8988T (cell line): ENCODE measurements around the gene SPACA6.

Experiments
- DNase-seq: peaks from one replicate; pipeline ENCODE4 v3.0.0; 2011

SPACA6 gene

DNA sequence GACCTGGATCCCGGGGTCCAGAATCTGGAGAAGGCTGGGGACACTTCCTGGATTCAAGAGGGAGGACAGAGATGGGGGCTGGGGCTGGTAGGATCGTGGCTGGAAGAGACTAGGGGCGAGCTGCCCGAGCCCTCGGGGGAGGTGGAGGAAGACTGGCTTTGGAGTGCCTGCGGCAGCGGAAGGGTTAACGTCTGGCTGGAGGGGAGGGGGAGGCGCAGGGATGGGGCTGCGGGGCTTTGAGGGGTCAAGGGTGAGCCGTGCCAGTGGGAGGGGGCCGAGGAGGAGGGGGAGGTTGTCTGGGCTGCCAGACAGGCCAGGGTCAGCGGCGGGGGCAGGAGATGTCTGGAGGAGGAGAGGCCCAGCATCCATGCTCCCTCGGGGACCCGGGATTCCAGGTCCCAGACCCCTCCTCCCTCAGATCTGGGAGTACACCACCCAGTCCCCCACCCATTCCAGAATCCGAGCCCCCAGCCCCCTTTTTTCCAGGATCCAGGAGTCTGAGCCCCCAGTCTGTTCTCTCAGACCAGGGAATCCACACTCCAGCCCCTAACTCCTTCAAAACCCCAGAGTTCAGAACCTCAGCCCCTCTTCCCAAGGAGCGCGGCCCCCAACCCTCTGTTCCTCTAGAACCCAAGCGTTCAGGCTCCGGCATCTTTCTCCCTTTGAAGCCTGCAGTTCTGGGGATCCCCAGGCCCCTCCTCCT, 3.2 kb upstream of the SPACA6 start:
- DNase-seq, result no peak

DNA sequence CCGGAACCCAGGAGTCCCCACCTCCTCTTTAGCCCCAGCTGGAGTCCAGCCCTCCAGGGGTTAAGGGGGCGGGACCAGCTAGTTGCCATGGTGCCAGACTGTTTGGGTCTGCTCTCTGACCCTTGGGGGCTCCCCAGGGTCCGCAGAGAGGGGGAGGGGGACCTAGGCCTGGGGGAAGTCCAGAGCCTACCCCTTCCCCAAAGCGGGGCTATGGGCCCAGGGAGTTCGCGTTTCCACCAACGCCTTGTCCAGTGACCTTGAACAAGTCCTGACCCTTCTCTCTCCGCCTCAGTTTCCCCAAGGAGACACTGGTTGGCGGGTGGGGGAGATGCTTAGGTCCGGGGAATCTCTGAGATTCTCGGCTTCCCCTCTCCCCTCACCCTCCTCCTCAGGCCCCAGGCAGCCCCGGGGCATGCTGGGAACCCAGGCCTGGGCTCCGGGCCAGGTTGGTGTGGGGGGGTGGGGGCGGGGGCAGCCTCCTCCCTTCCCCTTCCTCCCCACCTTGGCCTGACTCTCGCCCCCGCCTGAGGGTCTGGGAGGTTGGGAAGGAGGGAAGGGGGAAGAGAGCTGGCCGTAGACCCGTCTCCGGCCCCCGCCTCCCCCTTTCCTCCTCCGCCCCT, 2.6 kb upstream of the SPACA6 start:
- DNase-seq, result no peak

DNA sequence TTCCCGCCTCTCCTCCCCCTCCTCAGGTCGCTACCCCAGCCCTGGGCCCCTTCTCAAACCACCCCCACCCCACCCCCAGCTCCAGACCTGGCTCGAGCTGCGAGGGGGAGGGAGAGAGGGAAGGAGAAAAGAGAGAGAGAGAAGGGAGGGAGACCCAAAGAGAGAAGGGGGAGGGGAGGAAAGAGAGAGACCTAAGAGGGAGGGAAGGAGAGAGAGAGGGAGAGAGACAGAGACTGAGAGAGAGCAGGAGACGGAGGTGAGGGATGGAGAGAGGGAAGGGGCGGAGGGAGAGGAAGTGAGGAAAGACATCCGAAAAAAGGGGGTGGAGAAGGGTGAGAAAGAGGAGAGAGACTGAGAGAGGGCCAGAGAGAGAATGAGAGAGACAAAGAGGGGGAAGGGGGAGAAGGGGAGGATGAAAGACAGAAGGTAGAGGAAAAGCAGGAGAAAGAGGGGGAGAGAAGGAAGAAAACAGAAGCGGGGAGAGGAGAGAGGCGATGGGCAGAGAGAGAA, 2.0 kb upstream of the SPACA6 start:
- DNase-seq, result no peak

DNA sequence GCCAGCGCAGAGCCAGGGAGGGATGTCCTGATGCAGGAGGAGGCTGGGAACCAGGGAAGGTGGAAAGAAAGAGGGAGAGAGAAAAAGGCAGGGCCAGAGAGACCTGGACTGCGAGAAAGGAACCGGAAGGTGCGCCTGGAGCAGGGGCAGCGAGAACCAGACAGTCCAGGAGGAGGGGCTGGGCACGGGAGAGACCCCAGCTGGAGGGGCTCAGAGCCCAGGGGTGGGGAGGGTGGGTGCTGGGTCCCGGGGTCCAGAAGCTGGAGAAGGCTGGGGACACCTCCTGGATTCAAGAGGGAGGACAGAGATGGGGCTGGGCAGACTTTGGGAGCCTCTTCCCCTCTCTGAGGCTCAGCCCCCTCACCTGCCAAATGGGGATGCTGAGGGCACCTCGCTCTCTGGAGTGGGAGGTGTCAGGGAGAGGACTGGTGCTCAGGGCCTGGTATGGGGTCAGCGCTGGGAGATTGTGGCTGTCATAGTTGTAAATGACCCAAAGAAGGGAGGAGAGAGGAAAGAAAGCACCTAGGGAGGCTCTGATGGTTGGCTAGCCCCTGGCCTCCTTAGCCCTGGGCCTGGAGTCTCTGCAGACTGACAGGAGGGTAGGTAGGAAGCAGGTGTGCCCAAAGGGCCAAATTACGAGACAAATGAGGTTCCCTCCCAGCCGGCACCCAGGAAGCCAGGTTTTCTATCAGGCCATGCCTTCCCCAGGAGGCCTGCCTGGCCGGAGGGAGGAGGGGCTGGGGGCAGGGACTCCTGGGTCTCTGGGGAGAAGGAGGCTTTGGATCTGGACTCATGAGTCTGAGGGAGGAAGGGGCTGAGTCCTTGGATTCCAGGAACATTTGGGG, 1.3 kb upstream of the SPACA6 start:
- DNase-seq, result no peak

DNA sequence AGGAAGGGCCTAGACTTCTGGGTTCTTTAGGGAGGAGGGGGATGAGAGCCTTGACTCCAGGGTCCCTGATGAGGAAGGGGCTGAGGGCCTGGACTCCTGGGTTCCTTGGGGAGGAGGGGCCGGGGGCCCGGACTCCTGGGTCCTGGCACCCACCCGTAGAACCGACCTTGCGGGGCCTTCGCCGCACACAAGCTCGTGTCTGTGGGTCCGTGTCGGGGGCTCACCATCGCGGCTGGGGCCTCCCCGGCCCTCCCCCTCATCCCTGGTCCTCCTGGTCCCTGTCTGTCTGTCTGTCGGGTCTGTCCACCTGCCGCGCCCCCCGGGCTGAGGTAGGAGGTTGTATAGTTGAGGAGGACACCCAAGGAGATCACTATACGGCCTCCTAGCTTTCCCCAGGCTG, 662 bp upstream of the SPACA6 start:
- no peak for DNase-seq

DNA sequence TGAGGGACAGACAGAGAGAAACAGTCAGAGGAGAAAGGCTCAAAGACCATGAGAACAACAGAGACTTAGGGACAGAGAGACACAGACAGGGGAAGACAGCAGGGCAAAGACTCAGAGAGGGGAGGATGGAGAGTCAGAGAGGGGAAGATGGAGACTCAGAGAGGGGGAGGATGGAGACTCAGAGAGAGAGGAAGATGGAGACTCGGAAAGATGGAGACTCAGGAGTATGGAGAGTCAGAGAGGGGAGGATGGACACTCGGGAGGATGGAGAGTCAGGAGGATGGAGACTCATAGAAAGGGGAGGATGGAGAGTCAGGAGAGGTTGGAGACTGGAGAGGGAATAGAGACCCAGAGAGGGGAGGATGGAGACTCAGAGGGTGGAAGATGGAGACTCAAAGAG, 689 bp downstream of the SPACA6 start:
- no peak for DNase-seq

DNA sequence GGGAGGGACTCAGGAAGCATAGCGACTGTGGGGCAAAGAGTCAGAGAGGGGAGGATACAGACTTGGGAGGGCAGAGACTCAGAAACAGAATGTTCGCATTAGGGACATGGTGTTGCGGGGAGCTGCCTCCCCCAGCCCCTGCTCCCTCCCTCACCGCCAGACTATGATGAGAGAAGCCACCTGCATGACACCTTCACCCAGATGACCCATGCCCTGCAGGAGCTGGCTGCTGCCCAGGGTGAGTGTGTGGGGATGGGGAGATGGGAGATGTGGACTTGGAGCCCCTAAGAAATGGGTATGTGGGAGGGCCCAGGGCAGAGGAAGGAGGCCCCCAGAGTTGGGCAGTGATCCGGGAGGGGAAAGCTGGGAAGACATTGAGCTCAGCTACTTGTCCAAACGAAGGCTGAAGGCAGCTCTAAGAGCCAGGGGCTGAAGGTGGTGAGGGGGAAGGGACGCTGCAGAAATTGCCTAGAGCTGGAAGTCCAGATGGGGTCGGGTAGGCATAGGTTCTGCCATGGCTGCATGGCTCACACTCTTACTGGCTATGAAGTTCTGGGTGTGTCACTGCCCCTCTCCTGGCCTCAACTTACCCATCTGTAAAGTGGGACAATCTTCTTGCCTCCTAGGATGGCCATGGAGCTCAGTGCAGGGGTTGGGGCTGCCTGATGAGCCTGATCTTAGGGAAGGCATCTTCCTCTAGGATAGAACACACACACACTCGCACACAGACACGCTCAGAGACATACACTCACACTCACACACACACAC, 1.4 kb downstream of the SPACA6 start:
- no peak for DNase-seq

DNA sequence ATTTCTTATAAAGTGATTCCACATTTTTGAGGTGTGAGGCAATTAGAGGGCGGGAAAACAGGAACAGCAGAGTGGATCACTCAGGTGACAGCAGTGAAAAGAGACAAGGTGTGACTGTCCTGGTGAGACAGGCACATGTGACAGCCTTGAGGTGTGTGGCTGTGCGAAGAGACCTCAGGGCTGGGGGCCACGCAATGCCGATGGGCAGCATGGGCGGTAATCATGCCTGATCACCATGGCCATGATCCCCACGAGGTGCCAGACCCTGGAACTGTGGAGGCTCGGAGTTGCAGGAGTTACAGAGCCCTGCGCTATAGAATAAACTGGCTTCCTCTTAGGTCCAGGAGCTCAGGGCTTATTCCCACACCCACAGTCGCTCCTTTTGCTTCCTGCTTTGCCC, 2.0 kb downstream of the SPACA6 start:
- DNase-seq, result no peak

DNA sequence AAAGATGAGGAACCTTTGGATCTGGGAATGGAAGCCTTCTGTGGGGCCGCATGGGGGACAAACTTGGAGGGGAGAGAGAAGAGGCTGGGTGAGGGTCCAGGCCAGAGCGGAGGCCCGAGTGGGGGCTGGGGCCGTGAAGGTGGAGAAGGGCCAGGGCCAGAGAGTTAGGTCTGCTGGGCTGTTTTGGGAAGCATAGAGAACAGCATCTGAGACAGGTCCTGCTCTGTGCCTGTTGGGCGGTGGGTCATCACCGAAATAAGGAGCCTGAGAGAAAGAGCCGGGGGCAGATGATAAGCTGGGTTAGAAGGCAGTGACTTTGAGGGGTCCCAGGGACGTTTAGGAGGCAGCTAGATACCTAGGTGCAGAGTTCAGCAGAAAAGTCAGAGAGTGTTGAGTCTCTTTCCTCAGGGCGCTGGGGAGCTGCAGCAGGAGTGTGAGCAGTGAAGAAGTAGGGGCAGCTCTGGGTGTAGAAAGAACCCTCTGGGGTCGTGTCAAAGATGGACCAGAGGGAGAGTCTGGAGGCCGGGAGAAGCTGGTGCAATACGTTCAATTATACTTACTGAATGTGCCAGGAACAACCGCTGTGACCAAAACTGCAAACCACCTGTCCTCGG, 2.7 kb downstream of the SPACA6 start:
- DNase-seq, result no peak

DNA sequence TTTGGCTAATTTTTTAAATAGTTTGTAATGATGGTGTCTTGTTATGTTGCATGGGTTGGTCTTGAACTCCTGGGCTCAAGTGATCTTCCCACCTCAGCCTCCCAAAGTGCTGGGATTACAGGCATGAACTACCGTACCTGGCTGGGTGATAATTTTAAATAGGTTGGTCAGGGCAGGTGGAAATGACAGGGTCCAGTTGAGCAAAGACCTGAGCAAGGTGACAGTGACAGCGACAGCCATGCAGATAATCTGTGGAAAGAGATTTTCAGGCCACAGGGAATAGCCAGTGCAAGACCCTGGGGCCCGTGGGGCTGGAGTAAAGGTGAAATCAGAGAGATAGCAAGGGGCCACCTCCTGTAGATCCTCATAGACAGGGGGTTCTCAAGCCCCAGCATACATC, 3.5 kb downstream of the SPACA6 start:
- DNase-seq, result no peak

DNA sequence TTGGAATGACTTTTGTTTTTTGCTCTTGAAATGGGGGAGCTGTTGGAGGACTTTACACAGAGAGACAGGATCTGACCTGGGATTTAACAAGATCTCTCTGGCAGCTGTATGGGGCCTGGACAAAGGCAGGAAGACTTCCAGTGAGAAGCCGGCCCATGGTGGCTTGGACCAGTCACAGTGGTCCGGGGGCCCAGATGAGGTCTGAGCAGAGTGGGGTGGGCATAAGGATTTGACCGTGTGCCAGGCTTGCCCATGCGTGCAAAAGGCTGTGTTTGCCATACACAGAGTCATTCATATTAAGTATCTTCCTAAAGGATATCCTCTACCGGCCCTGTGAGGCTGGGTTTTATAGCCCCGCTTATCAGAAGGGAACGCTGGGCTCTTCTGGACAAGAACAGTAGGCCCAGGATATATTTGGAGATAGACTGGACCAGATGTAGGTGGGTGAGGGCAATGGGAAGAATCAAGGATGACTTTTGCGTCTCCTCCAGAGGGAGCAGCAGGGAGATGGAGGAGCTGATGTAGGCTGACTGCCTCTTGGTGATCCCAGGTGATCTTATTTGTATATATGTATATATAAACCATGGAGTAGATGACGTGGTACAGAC, 4.1 kb downstream of the SPACA6 start:
- no peak for DNase-seq

DNA sequence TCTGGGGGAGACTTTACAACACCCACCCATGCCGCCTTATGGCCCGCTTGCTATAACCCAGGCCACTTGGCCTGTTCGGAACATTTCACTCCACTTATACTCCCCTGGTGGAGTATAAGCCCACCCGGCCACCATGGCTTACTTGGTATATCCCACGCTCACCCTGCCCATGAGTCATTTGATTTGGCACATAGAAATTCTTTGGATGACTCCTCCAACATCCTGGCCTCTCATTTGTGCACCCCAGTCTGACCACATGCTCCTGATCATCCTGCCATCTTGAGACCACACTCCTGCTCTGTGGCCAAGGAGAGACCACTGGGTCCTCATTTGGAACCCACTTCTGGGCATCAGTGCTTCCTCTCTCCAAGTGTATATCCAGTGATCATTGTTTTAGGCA, 5.2 kb downstream of the SPACA6 start:
- no peak for DNase-seq

DNA sequence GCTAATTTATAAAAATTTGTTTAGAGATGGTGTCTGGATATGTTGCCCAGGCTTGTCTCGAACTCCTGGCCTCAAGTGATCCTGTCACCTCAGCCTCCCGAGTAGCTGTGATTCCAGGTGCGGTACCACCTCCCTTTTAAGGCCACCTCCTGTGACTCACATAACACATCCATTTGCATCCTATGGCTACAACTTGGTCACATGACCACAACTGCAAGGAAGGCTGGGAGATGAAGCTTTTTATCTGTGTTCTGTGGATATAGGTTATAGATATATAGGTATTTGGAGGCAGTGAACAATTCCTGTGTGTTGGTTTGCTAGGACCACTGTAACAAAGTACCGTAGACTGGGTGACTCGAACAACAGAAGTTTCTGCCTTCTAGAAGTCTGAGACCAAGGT, 6.0 kb downstream of the SPACA6 start:
- DNase-seq, result no peak

DNA sequence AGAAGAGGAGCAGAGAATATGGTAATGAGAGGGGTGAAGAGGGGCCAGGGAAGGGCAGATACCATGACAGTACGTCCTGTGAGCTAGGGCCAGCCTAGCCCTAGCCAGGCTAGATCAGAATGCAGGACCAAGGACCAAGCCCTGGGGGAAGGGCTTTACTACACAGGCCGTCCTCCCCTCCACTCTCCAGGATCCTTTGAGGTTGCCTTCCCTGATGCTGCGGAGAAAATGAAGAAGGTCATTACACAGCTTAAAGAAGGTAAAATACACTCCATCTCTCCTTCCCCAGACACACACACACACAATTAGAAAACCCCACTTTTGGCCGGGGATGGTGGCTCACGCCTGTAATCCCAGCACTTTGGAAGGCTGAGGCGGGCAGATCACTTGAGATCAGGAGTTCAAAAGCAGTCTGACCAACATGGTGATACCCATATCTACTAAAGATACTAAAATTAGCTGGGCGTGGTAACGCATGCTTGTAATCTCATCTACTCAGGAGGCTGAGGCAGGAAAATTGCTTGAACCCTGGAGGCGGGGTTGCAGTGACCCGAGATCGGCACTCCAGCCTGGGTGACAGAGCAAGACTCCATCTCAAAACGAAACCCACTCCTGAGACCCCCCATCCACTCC, 8.5 kb downstream of the SPACA6 start:
- no peak for DNase-seq

DNA sequence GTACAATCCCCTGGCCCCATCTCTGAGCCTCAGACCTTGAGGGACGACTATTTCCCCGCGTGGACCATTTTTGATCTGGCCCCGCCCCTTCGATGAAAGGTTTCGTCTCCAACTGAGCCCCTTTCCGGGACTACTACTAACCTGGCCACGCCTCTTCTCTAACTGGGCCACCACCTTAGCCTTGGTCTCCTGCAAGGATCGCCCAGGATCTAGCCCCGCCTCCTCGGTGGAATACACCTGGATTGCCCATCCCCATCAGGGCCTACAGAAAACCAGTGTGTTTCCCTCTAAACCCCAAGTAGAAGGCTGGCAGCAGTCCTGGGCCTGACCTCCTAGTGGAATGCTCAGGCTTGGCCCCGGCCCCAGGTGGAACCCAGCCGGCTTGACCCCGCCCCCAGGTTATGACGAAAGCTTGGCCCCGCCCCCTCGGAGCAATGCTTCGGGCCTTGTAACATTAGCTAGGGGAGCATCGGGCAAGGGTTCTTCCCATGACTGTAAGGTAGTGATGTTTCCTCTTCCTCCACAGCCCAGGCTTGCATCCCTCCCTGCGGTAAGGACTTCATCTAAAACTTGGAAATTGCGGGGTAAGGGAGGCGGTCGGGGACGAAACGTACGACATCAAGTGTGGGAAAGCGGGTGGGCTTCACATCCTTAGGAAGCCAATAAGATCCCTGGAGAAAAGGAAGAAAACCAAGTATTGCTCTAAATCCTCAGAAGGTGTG, 9.1 kb downstream of the SPACA6 start:
- DNase-seq, result peak; percentile 47

DNA sequence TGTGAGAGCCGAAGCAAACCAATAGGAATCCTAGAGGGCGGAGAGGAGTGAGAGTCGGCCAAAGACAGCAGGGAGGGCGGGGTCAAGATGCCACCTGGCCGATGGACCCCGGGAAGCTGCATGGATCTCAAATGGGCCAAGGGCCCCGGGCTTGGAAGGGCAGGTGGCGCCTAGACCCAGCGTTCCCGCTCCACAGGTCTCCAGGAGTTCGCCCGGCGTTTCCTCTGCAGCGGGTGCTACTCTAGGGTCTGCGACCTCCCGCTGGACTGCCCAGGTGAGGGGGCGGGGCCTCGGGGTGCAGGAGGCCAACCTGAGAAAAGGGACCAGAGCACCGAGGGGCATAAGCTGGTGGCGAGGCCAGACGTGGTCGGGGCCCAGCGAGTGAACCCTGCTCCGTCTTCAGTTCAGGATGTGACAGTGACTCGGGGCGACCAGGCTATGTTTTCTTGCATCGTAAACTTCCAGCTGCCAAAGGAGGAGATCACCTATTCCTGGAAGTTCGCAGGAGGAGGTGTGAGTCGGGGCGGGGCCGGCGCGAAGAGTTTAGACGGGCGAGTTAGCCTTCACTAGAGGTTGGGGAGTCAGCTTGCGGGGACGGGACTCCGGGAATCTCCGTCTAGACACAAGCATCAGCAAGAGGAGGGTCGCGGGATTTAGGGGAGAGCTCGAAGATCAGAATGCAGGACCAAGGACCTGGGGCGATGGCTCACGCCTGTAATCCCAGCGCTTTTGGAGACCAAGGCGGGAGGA, 9.9 kb downstream of the SPACA6 start:
- no peak for DNase-seq

DNA sequence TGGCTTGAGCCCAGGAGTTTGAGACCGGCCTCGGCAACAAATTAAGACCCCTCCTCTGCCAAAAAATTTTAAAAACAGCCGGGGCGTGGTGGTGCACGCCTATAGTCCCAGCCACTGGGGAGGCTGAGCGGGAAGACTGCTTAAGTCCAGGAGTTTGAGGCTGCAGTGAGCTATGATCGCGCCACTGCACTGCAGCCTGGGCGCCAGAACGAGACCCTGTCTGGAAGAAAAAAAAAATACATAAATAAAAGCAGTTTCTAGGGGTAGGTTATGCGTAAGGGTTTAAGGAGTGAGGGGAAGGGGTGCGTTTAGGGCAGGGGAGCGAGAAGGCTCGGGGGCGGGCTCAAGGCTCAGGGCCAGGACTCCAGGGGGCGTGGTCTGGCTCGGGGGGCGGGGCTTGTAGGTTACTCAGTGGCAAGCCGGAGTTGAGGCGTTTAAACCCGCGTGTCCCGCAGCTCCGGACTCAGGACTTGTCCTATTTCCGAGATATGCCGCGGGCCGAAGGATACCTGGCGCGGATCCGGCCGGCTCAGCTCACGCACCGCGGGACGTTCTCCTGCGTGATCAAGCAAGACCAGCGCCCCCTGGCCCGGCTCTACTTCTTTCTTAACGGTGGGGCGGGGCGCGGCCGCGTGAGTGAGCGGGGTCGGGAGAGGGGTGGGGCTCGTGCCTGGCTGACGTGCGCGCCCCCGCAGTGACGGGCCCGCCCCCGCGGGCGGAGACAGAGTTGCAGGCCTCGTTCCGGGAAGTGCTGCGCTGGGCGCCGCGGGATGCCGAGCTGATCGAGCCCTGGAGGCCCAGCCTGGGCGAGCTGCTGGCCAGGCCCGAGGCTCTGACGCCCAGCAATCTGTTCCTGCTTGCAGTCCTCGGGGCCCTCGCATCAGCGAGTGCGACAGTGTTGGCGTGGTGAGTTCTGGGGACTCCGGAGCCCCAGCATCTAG, 10.7 kb downstream of the SPACA6 start:
- peak; percentile 82 for DNase-seq

DNA sequence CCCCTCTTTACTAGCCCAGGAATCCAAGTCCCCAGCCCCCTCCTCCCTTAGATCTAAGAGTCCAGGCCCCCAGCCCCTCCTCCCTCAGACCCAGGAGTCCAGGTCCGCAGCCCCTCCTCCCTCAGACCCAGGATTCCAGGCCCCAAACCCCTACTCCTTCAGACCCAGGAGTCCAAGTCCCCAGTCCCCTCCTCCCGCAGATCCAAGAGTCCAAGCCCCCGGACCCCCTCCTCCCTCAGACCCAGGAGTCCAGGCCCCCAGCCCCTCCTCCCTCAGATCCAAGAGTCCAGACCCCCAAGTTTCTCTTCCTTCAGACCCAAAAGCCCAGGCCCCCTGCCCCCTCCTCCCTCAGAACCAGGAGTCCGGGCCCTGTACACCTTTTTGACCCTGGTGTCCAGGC, 11.5 kb downstream of the SPACA6 start:
- DNase-seq, result no peak

DNA sequence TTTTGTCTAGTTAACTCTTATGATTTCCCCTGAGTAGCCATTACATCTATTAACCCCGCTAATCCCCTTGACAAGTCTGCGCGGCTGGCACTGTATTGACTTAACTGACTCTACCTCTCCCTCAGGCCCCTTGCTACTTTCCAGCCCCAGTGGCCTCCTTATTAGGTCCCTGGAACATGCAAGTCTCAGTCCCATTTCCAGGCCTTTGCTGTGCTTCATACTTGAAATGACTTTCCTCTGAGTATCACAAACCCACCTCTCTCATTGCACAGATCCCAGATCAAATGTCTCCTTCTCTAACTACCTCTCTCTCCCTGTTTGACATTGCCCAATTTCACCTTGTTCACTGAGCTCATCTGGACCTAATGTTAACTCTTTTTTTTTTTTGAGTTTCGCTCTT, 13.2 kb downstream of the SPACA6 start:
- no peak for DNase-seq
